Panc1 (cell line): ENCODE measurements around the gene TUBG1.

ENCODE experiments used
- CTCF ChIP-seq: fragments of 450-650 bp; IDR thresholded peaks from 2 replicates; pipeline ENCODE4 v1.5.1; 2017; ENCODE audit warnings: mild to moderate bottlenecking
- POLR2AphosphoS5 ChIP-seq: IDR thresholded peaks from 2 replicates; pipeline ENCODE4 v1.6.1; 2012; ENCODE audit warnings: mild to moderate bottlenecking, low read depth, low read length, moderate library complexity
- SIN3A ChIP-seq: IDR thresholded peaks from 2 replicates; pipeline ENCODE4 v1.6.1; 2012; ENCODE audit warnings: low read depth, mild to moderate bottlenecking, low read length, moderate library complexity, borderline replicate concordance; ENCODE audit not compliant: insufficient read depth
- TCF7L2 ChIP-seq: IDR thresholded peaks from 2 replicates; pipeline ENCODE4 v1.6.1; 2011; ENCODE audit warnings: mild to moderate bottlenecking, low read depth, low read length, inconsistent platforms
- TF ChIP-seq, protein P1 (sequence below), 2 experiments: IDR thresholded peaks; 2 replicates each; pipeline ENCODE4 v1.6.1; 2011 to 2012; ENCODE audit warnings: low read depth in 2 of 2, control low read depth in 1 of 2, low read length in 1 of 2, mild to moderate bottlenecking in 1 of 2, moderate library complexity in 1 of 2; ENCODE audit not compliant: insufficient read depth in 1 of 2

DNA sequence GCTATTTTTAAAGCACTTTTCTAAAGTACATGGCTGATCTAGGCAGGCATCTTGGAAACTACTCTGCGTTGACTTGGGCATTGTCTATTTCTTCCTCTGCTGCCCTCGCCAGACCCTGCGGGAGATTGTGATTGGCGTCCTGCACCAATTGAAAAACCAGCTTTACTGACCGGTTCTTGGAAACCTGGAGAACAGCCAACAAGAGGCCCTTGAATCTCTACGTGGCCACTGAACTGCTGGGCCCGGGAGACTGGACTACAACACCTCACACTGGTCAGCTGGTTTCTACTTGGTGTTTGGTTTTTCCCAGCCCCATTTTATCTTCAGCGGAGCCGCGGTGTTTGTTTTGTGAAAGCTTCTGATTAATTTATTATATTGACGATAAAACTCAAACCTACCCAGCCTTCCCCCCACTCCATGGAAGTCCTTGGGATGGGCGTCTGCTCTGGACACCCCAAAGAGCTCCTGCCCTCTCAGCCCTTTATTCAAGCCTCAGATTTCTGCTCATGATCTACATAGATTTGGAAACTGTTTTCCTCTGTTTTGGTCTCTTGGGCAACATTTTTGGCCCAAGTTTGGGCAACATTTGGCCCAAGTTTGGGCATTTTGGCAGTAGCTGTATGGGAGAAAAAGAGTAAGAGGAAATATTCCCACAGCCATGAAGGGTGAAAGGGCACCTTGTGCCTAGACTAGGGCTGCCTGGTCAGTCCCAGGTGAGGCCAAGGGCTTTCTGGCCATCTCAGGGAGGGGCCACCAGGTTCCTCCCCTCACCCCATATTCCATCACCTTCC, 37.9 kb upstream of the TUBG1 start:
- TF ChIP-seq CTCF (no peak), SIN3A (no peak), POLR2AphosphoS5 (no peak), TCF7L2 (no peak)
- TF ChIP-seq, protein P1, sequence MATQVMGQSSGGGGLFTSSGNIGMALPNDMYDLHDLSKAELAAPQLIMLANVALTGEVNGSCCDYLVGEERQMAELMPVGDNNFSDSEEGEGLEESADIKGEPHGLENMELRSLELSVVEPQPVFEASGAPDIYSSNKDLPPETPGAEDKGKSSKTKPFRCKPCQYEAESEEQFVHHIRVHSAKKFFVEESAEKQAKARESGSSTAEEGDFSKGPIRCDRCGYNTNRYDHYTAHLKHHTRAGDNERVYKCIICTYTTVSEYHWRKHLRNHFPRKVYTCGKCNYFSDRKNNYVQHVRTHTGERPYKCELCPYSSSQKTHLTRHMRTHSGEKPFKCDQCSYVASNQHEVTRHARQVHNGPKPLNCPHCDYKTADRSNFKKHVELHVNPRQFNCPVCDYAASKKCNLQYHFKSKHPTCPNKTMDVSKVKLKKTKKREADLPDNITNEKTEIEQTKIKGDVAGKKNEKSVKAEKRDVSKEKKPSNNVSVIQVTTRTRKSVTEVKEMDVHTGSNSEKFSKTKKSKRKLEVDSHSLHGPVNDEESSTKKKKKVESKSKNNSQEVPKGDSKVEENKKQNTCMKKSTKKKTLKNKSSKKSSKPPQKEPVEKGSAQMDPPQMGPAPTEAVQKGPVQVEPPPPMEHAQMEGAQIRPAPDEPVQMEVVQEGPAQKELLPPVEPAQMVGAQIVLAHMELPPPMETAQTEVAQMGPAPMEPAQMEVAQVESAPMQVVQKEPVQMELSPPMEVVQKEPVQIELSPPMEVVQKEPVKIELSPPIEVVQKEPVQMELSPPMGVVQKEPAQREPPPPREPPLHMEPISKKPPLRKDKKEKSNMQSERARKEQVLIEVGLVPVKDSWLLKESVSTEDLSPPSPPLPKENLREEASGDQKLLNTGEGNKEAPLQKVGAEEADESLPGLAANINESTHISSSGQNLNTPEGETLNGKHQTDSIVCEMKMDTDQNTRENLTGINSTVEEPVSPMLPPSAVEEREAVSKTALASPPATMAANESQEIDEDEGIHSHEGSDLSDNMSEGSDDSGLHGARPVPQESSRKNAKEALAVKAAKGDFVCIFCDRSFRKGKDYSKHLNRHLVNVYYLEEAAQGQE (IDR thresholded peaks at IDR 0.05; ENCODE audit: insufficient read depth in 1 of 2, low read depth in 2 of 2, low read length in 1 of 2) = no peak
